Fibroblast of mammary gland (primary cell): Measurements from ENCODE around the gene ARHGEF38.

Experiments used
- DNase-seq: peaks from one replicate; pipeline ENCODE4 v3.0.0-alpha.2; 2010; ENCODE audit warnings: low read depth
- H3K4me3 ChIP-seq: 2 replicates; pipeline ENCODE4 v1.5.1; 2011; ENCODE audit warnings: low read depth, mild to moderate bottlenecking, low read length, moderate library complexity; ENCODE audit not compliant: control insufficient read depth
- TF ChIP-seq, protein P1 (sequence below): conservative IDR thresholded peaks from 2 replicates; pipeline ENCODE4 v1.5.1; 2011; ENCODE audit warnings: low read depth, low read length, inconsistent platforms; ENCODE audit not compliant: control insufficient read depth, insufficient read depth

Gene ARHGEF38

DNA sequence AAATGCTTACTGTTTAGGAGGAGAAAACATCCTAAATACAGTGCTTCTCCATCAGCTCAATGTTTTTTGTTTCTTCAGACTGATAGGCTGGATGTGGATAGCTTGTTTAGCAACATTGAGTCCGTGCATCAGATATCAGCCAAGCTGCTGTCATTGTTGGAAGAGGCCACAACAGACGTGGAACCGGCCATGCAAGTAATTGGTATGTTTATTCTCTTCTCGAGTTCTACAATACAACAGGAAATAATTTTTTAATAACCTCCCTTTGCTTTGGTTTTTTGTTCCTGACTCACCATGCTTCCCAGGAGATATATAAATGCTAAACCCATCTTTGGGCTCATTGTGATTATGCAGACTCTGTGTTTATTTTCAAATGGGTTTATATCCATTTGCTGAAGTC lies 60.9 kb downstream of the ARHGEF38 start:
- DNase-seq: no peak
- TF ChIP-seq, protein P1, sequence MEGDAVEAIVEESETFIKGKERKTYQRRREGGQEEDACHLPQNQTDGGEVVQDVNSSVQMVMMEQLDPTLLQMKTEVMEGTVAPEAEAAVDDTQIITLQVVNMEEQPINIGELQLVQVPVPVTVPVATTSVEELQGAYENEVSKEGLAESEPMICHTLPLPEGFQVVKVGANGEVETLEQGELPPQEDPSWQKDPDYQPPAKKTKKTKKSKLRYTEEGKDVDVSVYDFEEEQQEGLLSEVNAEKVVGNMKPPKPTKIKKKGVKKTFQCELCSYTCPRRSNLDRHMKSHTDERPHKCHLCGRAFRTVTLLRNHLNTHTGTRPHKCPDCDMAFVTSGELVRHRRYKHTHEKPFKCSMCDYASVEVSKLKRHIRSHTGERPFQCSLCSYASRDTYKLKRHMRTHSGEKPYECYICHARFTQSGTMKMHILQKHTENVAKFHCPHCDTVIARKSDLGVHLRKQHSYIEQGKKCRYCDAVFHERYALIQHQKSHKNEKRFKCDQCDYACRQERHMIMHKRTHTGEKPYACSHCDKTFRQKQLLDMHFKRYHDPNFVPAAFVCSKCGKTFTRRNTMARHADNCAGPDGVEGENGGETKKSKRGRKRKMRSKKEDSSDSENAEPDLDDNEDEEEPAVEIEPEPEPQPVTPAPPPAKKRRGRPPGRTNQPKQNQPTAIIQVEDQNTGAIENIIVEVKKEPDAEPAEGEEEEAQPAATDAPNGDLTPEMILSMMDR: no peak

DNA sequence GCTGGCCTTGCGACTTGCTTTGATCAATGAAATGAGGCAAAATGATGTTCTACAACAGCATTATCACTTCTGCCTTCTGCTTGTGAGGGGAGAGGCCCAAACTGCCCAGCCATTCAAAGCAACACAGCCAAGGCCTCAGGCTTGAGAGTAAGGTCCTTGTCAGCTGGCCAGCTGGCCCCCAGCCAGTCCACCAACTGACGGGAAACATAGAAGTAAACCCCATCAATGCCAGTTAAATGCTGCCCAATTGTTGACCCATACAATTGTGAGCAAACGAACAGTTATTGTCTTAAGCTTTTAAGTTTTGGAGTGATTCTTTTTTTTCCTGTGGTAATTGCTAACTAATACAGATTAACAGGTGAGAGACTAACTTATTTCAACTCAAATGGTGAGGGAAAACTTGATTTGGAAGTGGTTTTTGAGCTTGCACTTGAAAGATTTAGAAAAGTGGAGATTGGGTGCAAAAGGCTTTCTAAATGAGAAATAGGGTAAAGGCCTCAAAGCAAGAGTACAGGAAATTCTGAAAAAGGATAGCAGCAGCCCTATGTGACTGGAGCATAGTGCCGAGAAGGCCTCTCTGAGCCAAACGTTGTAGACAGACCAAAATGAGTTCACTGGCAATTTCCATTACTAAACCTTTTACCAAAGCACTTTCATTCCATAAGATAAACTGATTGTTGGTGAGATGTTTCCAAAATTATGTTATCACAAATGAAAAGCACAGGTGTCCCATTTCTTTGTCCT lies 66.9 kb downstream of the ARHGEF38 start:
- H3K4me3 ChIP-seq: no peak overlapping the region
- TF ChIP-seq, protein P1: no peak
- DNase-seq: no peak

More for the DNA sequence above, 60.9 kb downstream of the ARHGEF38 start:
- no peak overlapping the region for H3K4me3 ChIP-seq

DNA sequence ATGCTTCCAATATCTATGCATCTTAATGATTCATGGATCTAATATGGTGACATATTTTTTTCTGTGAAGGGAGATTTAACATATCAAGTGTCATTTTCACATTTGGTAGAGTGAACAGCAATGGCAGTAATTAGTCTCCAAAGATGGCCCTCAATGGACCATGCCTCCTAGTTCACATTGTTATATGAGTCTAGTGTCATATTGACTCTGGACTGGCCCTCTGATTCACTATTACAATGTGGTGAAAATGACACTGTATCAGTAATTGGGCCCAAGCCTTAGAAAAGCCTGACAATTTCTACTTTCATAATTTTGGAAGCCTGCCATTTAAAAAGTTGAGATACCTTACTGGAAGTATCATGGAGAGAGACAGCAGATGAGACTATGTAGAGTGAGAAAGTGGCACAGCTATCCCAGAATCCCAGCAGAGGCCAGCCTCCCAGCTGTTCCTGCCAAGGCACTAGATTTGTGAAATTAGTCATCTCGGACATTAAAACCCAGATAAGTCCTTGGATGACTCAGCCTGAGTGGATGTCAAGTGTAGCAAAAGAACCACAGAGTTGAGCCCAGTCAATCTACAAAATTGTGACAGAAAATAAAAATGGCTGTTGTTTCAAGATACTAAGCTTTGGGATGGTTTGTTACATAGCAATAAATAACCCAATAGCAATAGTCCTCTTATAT lies 68.4 kb downstream of the ARHGEF38 start:
- TF ChIP-seq, protein P1: no peak
- peak; percentile 80 for DNase-seq
- H3K4me3 ChIP-seq: no peak overlapping the region

DNA sequence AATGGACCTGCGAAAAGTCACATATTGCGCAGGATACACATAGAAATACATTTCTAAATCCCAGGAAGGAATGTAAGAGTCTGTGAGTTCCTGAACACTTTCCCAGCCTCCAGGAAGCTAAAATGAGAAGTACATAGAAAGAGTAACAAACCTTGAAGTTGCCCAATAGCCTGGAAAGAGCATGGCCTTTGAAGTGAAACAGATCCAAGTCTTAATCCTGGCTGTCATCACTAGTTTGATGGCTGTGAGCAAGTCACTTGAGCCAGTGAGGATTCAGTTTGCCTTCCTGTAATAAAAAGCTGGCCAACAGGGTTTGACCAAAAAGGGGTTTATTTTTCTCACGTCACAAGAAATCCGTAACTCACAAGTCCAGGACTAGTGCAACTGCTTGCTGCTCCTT lies 69.8 kb downstream of the ARHGEF38 start:
- DNase-seq: peak; percentile 62
- TF ChIP-seq, protein P1: no peak
- no peak overlapping the region for H3K4me3 ChIP-seq

DNA sequence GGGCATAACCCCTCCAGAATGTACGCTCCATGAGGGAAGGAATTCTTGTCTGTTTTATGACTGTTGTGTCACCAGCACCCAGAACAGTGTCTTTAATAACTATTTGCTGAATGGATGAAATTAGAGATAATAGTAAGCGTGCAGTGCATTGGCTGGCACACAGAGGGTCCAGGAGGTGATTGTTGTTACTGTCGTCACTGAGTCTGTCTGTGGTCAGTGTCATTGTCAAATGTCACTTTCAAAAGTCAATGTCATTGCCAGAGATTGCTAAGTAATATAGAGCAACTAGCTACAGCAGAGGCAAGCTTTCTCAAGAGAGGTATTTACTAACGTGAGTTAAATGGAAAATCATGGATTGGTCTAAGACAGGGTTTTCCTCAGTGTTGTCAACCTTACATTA lies 70.7 kb downstream of the ARHGEF38 start:
- TF ChIP-seq, protein P1: no peak
- no peak for DNase-seq
- H3K4me3 ChIP-seq: no peak overlapping the region

DNA sequence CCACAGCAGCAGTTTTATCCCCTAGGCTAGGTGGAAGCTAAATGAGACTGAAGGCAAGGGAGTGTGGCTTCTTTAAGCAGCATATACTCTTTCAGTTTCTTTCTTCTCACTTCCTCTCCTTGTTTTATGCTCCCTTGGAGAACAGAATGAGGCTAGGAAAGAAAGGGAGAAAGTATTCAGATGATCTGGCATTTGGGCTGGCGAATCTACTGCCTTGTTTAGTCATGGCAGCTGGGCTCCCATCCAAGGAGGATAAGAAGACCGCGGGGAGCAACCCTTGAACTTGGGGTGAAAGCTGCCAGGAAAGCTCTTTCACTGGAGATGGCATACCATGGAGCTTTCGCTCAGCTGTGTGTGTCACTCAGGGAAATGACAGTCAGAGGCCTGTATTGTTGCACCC lies 72.1 kb downstream of the ARHGEF38 start:
- H3K4me3 ChIP-seq: no peak overlapping the region
- TF ChIP-seq, protein P1: no peak
- peak; percentile 30 for DNase-seq
